Left ventricle myocardium superior (tissue), 1 donor: Measurements from ENCODE around the gene SNX11. TPM values are rescaled to one million over a fixed set of nuclear protein-coding genes. Genes with fewer than 3 reads are reported as not detected.

ENCODE experiments used
- ATAC-seq: fragments of 200-7000 bp; cut with Tn5 transposase; one replicate; pipeline ENCODE4 v1.9.1; 2020; ENCODE audit warnings: mild to moderate bottlenecking, moderate library complexity
- DNase-seq: peaks from one replicate; pipeline ENCODE4 v3.0.0-alpha.2; 2020
- intact Hi-C: fragments of 100-400 bp; cut with micrococcal nuclease; formaldehyde crosslinking; loops from one replicate; pipeline ENCODE4 v1.11.0; 2022
- total RNA-seq: library from RNA; stranded (reverse); fragmentation: NEBNext Ultra II Directional; extraction: Animal tissue kit (Norgen Biotek cat#: 25700); gene quantifications from one replicate; pipeline ENCODE4 v1.2.1, GENCODE V29; 2021
- donor health status: DM: no; HTN: yes; CAD: no; lungs with severe emphysema.

The SNX11 gene
- total RNA-seq, 1 donor from 2014 or later: 11.1 TPM

DNA sequence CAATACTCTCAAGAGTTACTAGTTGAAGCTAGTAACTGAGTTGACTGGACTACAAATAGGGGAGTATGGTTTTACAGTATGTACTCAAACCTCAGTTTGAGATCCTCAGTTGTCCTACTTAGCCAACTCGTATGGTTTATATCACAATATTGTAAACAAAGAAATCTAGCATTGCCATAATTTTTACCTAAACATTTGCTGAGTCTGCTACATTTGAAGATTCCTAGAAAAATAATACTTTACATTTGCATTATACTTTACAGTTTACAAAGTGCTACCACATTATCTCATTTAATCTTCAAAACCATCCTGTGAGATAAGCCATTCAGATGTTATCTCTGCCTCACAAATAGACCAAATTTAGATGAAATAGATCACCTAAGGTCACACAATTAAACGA lies 22.6 kb upstream of the SNX11 start:
- intact Hi-C loops: no loop called here
- DNase-seq: no peak
- no peak for ATAC-seq

DNA sequence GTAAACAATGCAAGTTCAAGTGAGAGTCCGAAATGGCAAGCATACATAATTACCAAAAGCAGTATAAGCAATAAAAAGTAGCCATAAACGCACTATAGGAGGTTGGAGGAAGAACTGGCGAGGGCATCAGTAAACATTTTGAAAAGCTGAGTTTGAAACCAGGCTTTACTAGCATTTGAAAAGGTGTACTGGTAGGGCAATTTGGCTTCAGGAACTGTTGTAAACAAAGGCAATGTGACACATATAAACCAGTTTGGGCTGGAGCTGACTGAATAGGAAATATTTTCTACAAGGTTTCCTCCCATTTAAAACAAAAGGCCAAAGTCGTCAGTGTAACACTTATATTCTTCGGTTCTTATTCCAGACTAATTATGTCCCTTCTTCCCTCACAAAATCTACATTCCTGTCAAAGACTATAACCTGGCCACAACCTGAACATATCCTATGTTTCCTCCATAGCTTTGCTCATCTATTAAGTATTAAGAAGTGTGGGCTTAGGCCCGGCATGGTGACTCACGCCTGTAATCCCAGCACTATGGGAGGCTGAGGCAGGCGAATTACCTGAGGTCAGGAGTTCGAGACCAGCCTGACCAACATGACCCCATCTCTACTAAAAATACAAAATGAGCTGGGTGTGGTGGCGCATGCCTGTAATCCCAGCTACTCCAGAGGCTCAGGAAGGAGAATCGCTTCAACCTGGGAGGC lies 14.1 kb upstream of the SNX11 start:
- ATAC-seq (no peak), DNase-seq (no peak)
- intact Hi-C loops: no loop called here

DNA sequence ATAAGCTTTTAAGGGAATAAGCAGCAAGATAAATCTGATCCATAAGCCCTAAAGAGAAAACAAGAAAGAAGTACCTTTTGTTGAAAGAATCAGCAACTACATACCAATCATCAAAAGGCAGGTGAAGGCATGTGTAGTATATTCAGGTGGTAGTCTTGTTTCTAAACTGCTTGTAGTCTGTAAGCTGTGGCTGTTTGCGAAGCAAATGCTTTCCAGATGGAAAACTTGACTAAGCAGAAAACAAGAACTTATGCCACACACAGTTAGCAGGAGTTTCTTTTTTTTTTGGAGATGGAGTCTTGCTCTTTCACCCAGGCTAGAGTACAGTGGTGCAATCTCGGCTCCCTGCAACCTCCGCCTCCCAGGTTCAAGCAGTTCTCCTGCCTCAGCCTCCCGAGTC lies 12.0 kb upstream of the SNX11 start:
- no peak for DNase-seq
- no peak for ATAC-seq
- intact Hi-C loops: no loop called here

DNA sequence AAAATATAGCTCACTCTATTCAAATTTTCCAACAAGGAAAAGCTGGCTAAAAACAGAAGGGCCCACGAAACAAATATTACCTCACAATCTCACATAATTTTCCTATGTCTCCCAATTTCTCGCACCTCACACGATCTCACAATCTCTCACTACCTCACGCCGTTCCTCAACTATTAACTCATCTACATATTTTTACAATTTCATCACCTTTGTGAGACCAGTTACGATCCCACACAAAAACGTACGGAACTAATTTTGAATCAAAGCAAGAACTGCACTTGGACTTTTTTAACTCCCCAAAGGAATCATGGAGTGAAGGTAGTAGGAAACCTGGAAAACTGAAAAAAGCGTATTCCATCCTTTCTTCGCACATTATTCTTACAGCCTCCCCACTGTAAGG lies 7.4 kb upstream of the SNX11 start:
- intact Hi-C loops: no loop called here
- DNase-seq (no peak), ATAC-seq (no peak)

DNA sequence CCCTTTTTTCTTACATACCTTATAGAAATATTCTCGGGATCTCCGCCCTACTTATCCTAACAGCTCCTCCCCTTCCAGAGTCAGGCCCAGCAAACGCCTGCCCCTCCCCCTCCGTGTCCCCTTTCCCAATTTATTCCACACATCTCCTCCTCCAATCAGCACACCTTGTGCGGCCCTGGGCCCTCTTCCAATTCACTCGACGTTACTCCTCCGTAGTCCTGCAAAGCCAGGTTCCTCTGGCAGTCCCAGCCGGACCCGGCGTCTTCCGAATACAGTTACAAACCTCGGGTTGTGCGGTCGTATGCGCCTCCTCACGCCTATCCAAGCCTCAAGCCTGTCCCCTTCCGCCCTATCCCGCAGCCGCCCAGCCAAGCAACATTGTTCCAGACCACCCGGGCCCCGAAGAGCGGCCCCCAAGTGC lies 7.0 kb upstream of the SNX11 start:
- intact Hi-C loops: no loop called here
- peak; percentile 62 for DNase-seq

DNA sequence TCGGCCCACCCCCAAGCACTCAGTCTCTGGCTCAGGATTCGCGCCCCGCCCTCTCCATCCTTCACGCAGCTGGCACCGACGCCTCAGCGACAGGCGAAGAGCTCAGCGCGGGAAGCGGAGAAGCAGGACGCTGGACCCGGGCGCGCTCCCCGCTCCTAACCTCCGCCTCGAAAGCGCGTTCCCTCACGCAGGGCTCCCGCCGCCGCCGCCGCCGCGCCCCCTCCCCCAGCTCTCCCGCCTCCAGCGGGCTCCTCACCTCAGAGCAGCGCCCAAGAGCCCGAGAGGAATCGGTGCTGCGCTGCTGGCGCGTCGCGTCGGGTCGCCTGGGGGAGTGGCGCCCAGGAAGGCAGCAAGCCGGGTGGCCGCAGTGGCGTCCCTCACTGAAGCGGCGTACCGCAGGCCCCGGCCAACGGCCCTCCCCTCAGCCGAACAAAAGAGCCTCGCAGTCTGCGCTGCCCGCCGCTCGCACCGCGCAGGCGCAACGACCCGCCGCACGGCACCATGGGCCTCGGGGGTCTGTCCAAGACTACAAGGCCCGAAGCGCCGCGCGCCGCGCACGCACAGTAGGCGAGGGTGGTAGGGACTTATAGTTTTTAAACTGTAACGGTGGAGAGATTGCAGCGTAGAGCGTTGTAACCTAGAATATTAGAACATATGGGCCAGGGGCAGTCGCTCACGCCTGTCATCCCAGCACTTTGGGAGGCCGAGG lies 6.4 kb upstream of the SNX11 start, which contains the start of gene CBX1:
Gene CBX1, minus strand, starts transcription at position 467 of the 709 bp plus-strand sequence. CDS start 24,474 bp downstream, outside the sequence.
- intact Hi-C loops: no loop called here
- ATAC-seq: peak; percentile 99
- peak; percentile 97 for DNase-seq

More for the DNA sequence above, 7.0 kb upstream of the SNX11 start:
- ATAC-seq: peak; percentile 51

DNA sequence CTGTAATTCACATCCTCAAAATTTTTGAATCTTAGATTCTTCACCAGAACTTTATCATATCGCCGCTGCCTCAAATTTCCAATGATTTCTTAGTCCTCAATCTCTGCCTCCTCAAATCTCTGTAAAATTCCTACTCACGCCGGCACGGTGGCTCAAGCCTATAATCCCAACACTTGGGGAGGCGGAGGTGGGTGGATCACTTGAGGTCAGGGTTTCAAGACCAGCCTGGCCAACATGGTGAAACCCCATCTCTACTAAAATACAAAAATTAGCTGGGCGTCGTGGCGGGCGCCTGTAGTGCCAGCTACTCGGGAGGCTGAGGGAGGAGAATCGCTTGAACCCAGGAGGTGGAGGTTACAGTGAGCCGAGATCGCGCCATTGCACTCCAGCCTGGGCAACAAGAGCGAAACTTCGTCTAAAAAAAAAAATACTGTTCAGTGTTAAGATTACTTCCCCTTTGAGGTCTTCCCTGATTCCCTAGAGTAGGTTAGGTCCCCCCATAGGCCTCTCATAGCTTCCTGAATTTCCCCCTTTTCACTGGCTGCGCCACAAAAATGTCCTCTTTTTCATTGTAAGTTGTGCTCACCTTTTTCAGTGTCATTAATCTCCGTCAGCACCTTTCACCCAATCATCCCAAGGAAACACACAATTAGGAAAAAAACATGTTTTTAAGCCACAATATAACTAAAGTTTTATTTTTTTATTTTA lies 5.4 kb upstream of the SNX11 start:
- ATAC-seq (no peak), DNase-seq (no peak)
- intact Hi-C loops: no loop called here

DNA sequence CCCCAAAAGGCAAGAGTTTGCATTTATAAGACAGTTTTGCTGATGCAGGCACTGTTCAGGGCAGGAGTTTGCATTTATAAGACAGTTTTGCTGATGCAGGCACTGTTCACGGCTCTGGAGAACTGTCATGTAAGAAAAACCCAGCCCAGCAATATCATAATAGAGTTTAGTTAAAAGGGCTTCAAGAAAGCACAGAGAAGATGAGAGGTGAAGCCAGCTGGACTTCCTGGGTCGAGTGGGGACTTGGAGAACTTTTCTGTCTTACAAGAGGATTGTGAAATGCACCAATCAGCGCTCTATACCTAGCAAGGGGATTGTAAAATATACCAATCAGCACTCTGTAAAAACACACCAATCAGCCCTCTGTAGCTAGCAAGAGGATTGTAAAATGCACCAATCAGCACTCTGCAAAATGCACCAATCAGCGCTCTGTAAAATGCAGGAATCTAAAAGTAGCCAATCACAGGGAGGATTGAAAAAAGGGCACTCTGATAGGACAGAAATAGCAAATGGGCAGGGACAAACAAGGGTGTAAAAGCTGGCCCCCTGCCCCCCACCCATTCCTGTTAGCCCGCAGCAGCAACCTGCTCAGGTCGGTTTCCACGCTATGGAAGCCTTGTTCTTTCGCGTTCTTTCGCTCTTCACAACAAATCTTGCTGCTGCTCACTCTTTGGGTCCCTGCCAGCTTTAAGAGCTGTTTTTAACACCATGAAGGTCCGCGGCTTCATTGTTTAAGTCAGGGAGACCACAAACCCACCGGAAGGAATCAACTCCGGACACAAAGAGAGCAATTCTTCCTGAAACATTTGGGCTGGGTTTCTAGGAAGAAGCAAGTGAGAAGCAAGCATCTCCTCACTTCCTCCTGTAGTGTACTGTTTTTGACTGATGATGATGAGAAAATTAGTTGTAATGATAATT lies 4.5 kb upstream of the SNX11 start:
- DNase-seq (no peak), ATAC-seq (no peak)
- intact Hi-C loops: no loop called here

DNA sequence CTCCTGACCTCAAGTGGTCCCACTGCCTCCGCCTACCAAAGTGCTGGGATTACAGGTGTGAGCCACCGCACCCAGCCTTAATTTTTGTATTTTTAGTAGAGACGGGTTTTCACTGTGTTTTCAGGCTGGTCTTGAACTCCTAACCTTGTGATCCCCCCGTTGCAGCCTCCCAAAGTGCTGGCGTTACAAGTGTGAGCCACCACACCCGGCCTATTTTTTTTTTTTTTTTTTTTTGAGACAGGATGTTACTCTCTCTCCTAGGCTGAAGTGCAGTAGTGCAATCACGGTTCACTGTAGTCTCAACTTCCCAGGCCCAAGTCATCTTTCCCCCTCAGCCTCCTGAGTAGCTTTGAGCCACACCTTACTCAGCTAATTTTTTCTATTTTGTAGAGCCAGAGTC lies 3.1 kb upstream of the SNX11 start:
- DNase-seq (no peak), ATAC-seq (no peak)
- intact Hi-C loops: no loop called here

DNA sequence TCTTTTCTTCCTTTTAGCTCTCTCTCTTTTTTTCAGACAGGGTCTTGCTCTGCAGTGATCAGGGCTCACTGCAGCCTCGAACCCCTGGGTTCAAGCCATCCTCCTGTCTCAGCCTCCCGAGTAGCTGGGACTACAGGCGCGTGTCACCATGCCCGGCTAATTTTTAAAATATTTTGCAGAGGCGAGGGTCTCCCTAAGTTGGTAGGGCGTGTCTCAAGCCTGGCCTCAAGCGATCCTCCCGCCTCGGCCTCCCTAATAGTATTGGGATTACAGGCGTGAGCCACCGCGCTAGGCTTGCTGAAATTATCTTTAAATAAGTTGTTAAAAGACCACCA lies 797 bp upstream of the SNX11 start:
- DNase-seq (no peak), ATAC-seq (no peak)
- intact Hi-C loops: no loop called here

DNA sequence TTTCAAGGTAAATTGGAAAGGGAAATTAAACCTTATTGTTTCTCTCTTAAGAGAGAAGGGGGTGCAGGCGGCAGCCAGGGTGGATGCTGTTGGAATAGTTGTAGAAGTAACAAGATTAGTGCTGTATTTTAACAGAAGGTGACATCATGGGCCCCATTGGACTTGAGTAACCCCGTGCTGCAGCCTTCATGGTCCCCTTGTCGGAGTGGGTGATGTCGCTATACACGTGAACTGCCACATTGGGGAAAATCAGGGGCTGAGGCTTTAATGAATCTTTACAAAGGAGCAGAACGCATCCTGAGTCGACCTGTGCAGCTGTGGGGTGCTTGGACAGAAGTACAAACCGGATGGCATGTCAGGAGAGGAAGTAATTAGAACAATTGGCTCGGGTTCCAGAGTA lies 3.2 kb downstream of the SNX11 start:
- DNase-seq (no peak), ATAC-seq (no peak)
- intact Hi-C loops: no loop called here

DNA sequence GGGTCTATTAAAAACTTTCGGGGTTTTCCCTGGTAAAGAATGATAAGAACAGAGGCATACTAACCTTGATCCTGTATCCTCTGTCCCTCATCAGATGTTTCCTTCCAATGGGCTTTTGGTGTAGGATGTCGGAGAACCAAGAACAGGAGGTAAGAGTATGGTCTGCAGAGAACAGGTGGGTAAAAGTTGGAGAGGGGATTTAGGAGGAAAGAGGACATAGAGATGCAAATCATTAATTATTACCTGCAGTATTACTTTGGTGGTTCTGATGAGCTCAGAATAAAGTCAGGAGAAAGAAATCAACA lies 4.3 kb downstream of the SNX11 start:
- ATAC-seq: no peak
- intact Hi-C loops: no loop called here
- DNase-seq: no peak

DNA sequence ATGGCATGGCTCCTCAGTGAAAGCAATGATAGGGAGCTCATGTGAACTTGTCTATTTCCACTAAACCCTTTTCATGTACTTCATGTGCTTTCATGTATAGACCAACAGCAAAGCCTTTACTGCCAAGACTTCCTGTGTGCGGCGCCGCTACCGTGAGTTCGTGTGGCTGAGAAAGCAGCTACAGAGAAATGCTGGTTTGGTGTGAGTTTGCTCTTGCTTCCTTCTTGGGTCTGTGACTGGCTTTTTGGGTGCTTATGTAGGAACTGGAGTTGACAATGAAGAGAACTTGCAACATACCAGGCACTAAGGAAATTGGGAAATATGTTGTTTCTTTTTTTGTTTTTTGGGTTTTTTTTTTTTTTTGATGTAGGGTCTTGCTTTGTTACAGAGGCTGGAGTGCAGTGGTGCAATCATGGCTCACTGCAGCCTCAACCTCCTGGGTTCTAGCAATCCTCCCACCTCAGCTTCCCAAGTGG lies 5.7 kb downstream of the SNX11 start:
- intact Hi-C loops: no loop called here
- DNase-seq (peak; percentile 43), ATAC-seq (peak; percentile 56)

DNA sequence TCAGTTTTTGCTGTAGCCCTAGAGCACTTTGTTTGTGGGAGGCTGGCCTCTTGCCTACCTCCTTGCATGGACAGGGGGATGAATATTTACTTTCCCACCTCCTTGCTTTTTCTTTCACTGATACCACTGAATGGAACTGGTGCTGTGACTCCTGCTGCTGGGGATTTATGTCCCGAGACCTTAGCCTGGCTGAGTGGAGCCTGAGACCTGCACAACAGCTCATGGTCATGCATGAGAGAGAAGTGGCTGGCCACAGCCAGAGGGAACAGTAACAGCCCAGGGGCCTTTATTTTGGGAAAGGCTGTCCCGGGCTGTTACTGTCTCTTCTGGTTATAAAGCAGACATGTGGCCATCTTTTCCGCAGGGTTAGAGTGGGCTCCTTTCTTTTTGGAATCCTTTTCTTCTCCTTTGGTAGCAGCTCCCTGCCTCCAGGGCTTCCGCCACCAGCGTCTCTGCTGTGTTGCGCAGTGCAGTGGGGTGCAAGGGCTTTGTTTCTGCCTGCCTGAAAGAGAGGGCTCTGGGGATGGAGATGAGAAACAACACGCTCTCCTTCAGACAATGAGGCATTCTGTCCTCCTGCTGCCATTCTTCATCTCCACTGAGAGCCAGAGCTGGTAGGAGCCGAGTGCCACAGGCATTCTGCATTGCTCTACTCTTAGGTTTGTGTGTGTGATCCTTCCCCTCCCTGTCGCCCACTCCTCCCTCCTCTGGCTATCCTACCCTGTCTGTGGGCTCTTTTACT lies 14.5 kb downstream of the SNX11 start:
- intact Hi-C loops: no loop called here
- ATAC-seq (no peak), DNase-seq (no peak)

DNA sequence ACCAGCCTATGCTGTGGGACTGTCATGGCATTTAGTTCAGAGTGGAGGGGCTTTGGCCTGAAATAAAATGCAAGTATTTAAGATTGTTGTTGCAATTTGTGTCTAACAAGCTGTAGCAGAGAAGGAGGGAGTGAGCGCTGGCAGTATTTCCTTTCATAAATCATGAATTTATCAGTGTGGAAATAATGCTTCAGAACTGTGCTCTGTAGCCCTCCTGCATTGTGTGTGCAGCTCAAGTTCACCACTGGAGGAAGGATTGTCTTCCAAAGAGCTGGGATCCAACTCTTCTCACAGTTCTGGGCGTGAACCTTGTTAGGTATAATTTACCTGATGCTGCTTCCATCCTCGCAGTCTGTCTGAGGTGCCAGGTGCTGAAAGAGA lies 15.1 kb downstream of the SNX11 start:
- no peak for ATAC-seq
- no peak for DNase-seq
- intact Hi-C loops: no loop called here

DNA sequence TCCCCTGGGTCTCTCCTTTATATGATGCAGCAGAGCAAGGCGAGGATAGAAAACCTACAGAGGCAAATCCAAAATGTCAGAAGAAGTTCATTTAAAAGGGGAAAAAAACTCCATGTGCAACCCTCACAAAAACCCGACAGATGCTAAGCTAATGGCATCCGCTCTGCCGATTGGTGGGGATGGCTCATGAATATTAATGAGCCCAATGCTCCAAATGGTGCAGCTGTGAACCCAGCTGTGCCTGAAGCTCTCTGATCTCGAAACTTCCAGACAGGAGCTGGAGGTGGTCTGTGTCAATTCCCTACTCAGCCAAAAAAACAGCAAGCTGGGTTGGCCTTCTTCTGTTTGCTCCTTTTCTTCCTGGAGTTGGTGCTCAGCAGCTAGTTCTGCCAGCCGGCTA lies 15.5 kb downstream of the SNX11 start:
- ATAC-seq (no peak), DNase-seq (no peak)
- intact Hi-C loops: no loop called here

DNA sequence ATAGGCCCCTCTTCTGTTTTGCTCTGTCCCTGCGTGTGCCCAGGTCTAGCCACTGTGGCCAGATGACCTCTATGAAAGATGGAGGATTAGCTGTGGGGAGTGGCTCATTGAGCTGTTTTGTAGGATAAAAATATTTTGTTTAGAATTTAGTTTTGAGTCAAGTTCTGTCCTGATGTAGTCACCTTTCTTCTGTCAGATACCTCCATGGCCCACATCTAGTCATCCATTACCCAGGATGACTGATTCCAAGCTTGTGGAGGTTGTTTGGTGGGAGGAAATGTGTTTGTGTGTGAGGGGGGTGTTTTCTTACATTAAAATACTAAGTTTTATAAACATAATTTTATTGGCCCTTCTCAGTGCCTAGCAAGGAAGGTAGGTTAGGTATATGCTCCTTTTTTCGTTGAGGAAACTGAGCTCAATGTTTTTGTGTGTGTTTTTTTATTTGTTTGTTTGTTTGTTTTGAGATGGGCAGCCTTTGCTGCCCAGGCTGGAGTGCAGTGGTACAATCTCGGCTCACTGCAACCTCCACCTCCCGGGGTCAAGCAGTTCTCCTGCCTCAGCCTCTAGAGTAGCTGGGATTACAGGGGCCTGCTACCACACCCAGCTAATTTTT lies 16.3 kb downstream of the SNX11 start:
- ATAC-seq (no peak), DNase-seq (no peak)
- intact Hi-C loops: no loop called here

DNA sequence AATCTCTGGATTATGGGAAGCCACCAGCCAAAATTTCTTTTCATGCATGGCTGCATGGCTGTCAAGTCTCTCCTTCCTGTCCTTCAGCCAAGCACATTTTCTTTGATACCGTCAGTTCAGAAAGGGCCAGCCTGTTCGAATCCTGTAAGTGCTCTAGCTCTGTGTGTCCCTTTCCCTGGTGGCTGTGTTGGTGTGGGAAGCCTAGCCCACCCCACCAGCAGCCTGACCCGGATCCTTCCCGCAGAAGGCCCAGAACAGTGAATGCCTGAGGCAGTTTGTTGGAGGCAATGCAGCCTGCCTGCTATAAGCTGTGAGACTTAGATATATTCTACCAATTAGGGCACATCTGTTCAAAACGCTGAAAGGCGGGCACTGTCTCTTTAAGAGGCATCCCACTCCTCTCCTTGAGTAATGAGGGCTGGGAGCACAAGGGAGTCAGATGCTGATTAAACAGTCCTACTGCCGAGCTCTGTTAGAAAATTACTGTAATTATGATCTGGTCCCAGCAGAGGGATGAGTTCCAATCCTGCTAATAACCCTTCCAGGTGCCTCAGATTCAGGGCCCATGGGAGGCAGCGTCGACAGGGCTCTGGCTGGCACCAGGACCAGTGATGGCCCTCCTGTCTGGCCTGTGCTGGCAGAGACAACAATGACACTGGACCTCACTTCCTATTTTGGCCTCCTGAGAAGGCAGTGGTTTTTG lies 18.4 kb downstream of the SNX11 start:
- intact Hi-C loops: no loop called here
- ATAC-seq (no peak), DNase-seq (no peak)
